Raji (cell line): ENCODE measurements around the gene FNDC1.

ENCODE experiments used
- POLR2A ChIP-seq: IDR thresholded peaks from 2 replicates; pipeline ENCODE4 v1.6.1; 2011; ENCODE audit warnings: low read depth, low read length, control low read depth; ENCODE audit not compliant: insufficient read depth

Gene FNDC1

DNA sequence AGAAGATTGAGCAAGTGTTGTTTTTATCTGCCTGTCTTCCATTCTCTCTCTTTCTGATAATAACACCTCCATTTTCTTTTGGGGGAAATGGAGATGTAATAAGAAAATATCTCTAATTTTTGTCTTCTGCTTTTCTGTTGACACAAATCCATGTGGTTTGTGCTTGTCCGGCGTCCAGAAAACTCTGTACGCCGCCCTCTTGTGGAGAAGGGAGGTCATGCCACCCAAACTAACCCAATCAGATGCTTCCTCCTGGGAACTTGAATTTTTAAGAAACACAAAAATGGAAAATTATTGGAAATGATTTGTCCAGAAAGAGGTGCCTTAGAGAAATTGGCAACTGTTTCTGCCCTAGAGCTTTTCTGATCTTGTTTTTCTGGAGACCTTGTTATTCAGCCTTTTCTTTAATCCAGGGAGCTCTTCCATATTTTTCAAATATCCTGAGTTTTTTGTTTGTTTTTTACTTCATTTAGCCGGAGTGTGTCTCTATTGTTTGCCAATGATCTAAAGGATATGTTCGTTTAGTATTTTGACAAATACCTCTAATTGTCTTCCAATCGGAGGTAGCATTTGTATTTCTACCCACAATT lies 17.8 kb upstream of the FNDC1 start:
- TF ChIP-seq POLR2A, result no peak

DNA sequence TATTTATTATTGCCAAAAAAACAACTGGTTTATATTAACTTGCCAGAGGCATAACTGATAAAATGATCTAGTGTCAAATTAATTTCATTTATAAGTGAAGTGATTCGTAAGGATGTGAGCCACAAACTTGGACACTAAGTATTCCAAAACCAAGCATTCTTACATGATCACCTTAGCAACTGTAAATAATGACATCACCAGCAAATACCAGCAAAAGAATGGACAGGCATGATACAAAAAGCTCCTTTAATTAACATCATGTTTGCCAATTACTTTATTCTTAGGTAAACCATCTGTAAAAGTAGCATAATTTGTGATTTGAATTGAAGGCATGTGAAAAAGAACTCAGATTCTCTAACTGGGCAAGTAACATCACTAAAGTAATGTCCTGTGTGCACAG lies 17.2 kb upstream of the FNDC1 start:
- no peak for TF ChIP-seq POLR2A

DNA sequence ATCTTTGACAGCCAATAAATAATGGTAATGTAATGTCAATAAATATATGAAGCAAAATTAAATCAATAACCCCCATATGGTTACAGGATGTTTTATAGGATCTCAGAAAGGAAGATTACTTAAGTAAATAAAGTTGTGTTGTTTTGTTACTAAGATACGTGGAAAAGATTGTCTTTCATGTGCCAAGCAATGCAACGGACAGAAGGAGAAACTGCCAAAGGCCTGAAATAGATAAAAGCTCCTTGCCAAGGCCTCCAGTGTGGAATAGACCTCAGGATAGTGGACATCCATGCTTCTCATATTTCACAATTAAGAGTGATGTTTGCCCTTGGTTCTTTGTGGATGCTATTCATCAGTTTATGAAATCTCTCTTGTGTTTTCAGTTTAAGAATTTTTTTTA lies 16.4 kb upstream of the FNDC1 start:
- no peak for TF ChIP-seq POLR2A

DNA sequence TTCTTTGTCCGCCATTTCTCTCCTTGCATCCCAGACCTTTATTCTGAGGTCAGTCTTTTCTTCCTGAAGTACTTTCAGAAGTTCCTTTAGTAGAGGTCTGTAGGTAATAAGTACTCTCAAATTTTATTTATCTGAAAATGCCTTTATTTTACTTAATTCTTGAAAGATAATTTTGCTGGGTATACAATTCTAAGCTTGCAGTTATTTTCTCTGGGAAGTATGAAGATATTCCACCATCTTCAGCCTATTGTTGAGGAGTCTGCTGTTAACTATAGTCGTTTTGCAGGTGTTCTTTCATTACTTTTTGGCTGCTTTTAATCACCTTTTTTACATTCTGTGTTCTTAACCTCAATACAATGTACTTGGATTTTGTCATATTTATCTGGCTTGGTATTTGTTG lies 13.5 kb upstream of the FNDC1 start:
- TF ChIP-seq POLR2A, result no peak

DNA sequence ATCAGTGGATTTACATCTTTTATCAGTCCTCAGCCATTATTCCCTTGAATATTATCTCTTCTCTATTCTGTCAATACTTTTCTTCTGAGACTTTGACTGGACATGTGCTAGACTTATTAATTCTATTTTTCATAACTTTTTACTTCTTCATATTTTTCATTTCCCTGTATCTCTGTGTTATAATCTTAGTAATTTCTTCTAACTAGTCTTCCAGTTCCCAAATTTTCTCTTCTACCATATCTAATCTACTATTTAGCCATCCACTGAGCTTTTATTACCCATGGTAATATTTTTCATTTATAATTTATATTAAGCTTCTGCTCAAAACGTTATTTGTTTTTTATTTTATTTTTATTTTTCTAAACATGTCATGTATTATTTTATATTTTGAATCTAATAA lies 13.1 kb upstream of the FNDC1 start:
- TF ChIP-seq POLR2A, result no peak

DNA sequence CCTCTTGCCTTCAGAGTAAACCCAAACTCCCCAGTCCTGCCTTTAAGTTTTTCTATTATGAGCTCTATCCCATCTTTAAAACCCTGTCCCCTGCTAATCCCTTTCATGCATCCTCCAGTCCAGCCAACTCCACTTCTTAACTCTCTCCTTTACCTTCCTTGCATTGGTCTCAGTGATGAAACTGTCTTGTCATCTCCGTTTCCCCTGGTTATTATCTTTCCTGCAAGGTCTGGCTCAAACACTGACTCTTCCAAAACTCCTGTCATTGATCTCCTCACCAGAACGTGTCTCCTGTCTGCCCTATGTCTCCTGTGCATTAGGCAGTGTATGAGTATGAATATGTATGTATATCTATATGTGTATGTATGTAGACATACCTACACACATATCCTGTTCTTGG lies 11.8 kb upstream of the FNDC1 start:
- TF ChIP-seq POLR2A, result no peak

DNA sequence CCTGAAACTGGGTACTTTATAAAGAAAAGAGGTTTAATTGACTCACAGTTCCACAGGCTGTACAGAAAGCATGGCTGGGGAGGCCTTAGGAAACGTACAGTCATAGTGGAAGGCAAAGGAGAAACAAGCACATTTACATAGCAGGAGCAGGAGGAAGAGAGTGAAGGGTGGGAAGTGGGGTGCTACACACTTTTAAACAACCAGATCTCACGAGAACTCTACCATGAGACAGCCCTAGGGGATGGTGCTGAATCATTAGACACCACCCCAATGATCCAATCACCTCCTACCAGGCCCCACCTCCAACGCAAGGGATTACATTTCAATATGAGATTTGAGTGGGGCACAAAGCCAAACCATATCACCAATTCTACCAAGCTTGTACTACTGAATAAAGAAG lies 7.4 kb upstream of the FNDC1 start:
- TF ChIP-seq POLR2A, result no peak

DNA sequence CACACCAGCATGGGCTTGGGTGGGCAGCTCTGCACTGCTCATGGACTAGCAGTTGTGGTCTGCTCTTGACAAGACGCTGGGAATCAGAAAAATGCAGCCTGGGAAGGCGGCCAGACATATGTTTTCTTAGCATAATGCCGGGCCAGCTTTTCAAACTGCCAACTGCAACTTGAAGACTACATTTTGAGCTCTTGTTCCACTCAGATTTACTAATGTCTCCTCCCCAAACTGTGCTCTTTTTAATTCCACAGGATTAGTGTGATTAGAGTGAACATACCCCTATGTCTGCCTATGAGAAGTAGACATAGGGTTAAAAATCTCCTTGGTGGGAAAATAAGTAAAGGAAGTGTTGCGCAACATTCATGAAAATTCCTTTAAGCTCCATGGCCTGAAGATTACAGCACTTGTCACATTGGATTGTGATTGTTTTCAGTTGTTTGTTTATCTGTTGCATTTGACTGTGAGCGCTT lies 5.3 kb upstream of the FNDC1 start:
- no peak for TF ChIP-seq POLR2A

DNA sequence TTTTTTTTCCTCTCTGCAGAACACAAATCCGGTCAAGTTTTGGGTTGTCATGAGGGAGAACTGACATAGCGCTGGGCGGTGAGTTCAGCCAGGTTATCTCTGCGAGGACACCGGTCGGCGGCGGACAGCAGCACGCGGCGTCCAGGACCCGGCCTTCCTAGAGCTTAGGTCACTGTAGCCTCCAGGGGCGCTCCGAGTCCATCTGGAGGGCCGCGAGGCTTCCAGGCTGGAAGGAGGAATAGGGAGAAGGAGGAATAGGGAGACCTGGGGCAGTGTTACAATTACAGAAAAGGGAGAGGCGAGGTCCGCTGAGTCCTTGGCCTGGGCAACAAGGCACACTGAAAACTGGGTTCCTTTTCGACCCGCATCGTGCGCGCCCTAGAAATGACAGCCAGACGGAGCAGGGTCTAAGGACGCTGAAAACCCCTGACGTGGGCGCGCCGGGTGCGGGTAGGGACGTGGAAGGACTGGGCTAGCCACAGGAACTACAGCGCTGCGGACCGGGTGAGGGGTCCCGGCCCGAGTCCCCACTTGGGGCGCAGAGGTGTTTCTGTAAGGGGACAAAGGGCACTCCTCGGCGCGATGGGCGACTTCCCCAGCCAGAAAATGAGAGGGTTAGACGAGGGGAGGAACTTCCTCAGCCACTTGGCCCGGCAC lies 536 bp upstream of the FNDC1 start:
- no peak for TF ChIP-seq POLR2A

DNA sequence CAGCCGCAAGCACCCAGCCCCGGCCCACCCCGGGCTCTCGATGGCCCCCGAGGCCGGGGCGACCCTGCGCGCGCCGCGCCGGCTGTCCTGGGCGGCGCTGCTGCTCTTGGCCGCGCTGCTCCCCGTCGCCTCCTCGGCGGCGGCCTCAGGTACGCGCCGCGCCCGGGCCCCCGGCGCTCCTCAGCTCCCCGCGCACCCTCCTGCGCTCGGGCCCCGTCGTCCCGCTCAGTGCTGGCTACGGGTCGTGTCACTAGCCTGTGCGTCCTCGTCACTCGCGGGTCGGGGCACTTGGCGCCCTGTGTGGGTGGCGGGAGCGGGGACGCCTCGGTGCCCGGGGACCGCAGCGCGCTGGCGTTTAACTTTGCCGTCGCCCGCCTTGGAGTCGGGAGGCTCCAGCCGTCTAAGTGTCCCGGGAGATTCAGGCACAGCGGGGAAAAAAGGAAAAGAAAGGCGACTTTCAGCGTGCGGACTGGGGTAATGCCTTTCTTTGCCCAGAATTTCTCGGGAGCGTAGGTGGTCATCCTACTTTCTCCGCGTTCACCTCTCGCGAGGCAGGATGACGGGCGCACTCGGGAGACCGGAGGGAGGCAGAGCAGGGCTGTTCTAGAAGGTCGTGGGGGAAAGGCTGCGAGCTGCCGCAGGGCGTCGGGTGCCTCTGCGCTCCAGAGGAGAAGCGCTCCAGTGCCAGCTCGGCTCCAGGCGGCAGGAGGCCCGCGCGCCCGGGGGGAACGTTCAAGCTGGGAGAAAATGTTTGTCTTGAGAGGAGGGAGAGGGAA lies 545 bp downstream of the FNDC1 start:
- no peak for TF ChIP-seq POLR2A

DNA sequence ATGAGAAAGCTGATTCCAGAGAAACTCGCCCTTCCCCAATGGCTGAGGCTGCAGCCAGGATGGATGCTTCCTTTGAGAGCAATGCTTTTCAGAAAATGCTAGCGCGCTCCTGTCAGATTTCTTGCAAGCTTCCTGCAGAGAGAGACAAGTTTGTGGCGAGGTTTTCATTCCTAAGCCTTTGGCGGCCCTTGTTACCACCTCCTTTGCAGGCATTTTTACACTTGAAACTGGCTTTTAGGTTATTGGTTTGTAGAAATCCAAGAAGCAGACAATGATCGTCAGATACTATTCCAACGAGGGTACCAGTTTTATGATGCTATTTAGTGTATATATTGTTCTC lies 1.1 kb downstream of the FNDC1 start:
- TF ChIP-seq POLR2A, result no peak

DNA sequence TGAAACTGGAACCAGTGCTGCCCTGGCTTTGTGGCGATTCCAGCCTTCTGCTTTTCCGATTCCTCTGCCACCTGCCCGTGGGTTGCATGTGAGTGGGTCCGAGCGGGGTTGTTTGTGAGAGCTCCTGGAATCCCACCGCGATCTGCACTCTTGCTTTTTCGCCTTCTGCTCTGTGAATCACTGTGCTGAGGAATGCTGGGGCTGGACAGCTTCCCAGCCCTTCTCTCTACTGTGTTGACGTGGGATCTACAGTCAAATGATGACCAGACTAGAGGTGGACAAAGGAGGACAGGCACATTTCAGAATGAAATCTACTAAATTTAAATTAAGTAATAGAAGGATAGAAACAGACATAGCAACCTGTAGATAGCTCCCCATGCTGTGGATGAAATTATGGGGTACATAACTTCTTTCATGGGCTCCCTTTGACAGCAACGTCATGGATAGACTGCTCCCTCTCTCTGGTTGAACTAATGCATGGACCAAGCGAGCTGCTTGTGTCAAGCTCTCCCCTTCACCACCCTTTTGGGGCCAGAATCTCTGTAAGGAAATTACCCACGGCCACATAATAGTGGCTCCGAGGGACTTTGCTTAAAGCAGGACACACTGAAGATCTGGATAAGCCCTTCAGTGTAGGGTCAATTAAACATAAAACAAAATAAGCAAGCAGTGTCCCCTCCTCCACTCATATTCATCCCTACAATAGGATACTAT lies 2.0 kb downstream of the FNDC1 start:
- TF ChIP-seq POLR2A, result no peak

DNA sequence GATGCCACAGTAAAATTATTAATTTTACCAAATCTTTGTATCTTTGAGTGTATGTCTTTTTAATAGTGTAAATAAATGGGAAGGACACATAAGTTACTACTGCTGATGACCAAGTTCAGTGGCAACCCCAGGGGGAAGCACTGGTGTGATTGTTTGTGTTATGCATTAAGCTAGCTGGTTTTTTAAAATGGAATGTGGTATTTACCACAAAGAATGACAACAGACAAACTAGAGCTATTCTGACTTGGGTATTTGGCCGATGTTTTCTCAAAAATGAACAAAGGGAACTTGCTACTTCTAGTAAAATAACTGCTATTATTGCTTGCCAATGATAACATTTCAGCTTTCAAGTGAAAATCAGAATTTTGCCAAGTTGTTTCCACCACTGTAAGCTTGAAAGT lies 2.9 kb downstream of the FNDC1 start:
- no peak for TF ChIP-seq POLR2A

DNA sequence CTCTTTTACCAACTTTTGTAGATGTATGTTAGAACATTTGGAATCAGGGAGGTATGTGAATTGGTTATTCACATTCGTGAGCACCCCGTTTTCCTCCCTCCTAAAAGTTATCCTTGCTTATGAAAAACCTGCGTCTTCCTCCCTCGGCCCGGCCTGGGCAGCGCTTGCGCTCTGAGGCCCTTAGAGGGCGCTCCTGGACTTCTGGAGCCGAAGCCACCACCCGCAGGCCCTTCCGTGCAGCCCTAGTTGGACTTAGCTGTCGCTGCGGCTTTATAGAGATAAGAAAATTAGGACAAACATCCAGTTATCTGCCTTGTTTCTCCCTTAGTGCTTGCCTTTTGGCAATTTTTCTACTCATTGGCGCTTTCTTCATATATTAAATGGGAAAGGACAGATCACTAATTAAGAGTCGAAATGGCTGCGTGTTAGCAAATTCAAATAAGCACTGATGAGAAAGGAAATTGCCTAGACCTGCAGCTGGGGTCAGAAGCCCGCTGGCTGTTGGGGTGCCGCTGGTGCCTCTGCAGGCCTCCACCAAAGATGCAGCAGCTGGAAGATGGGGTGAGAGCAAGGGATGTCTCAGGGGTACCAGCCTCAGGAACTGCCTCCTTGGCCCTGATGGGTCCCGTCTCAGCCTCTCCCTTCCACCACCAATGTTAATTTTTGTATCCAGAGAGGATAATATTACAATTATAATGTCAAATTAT lies 5.2 kb downstream of the FNDC1 start:
- TF ChIP-seq POLR2A, result no peak

DNA sequence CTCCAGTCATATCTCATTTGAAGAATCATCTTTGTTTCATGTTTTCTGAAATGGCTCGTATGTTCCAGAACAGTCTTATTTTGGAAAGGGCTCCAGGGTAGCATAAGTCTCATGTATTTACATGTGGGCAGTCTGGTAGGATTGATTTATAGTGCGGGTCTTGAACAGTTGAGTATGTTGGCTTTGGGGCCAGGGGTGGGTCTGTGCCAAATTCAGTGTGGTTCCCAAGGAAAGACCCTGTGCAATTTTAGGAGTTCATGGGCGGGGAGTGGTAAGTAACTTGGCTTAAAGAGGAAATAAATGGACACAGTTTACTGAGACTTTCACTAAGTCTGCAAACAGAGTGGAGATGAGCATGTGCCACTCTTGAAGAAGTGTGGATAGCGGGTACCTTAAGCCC lies 7.7 kb downstream of the FNDC1 start:
- no peak for TF ChIP-seq POLR2A
